HCT116 (cell line): ENCODE data around the gene TAB3. TPM values are rescaled to one million over a fixed set of nuclear protein-coding genes. Genes with fewer than 3 reads are reported as not detected.

ENCODE experiments used
- ATAC-seq: fragments of 200-7000 bp; cut with Tn5 transposase; 2 replicates; pipeline ENCODE4 v1.9.1; 2020; ENCODE audit warnings: mild to moderate bottlenecking, moderate library complexity
- BruUV-seq: library from RNA; stranded (reverse); fragments of 400-500 nt; replicated peaks from 2 replicates; lab custom pipeline; 2021; lab: Mats Ljungman, UMichigan
- CTCF ChIA-PET: fragments of 300-600 bp; sonication (Branson Sonifier 250); formaldehyde crosslinking; loops from one replicate; lab custom pipeline; 2021; ENCODE audit warnings: antibody characterized with exemption; lab: Charles Lee
- POLR2A ChIA-PET: fragments of 300-600, 350-600 bp; sonication (Branson Sonifier 250); formaldehyde crosslinking; loops from one replicate; lab custom pipeline; 2021; ENCODE audit warnings: antibody characterized with exemption; lab: Charles Lee
- RAD21 ChIA-PET, 2 experiments: fragments of 300-600 bp; sonication (Branson Sonifier 250); formaldehyde crosslinking; loops; one replicate each; lab custom pipeline; 2023; ENCODE audit warnings: low total read pairs in 2 of 2; ENCODE audit not compliant: uncharacterized antibody in 2 of 2, unreplicated experiment in 2 of 2, low non-redundant PET in 1 of 2; lab: Charles Lee
- DNase-seq: peaks from one replicate; pipeline ENCODE4 v3.0.0-alpha.2; 2010; ENCODE audit warnings: low read depth, low spot score
- H2AFZ ChIP-seq: fragments of 200-600 bp; shearing (Covaris generic), sonication (generic); 2 replicates; pipeline ENCODE4 v1.6.1; 2017; ENCODE audit warnings: low read depth, mixed run types, mixed read lengths, antibody characterized with exemption, low read length; ENCODE audit not compliant: poor library complexity, severe bottlenecking
- H3K27ac ChIP-seq: 2 replicates; pipeline ENCODE4 v1.5.1; 2012; ENCODE audit warnings: low read depth, low read length
- H3K27me3 ChIP-seq: fragments of 200-600 bp; sonication (generic); 2 replicates; pipeline ENCODE4 v1.6.1; 2016; ENCODE audit warnings: mixed run types, low read length, mixed read lengths; ENCODE audit not compliant: insufficient read depth
- H3K36me3 ChIP-seq, 2 experiments: fragments of 200-500 bp in 1 of 2; fragments of 200-600 bp in 1 of 2; sonication (Bioruptor generic) in 1 of 2; sonication (generic) in 1 of 2; 2 replicates each; pipeline versions ENCODE4 v1.5.1 to v1.6.1; 2014 to 2016; ENCODE audit warnings: low read length in 2 of 2, inconsistent platforms in 1 of 2, mixed read lengths in 1 of 2, mixed run types in 1 of 2; ENCODE audit not compliant: insufficient read depth in 2 of 2, control insufficient read depth in 1 of 2
- H3K4me1 ChIP-seq, 2 experiments: fragments of 200-600 bp in 1 of 2; sonication (generic) in 1 of 2; 2 replicates each; pipeline versions ENCODE4 v1.5.1 to v1.6.1; 2012 to 2017; ENCODE audit warnings: low read length in 2 of 2, inconsistent platforms in 1 of 2, mild to moderate bottlenecking in 1 of 2, mixed read lengths in 1 of 2, mixed run types in 1 of 2, moderate library complexity in 1 of 2; ENCODE audit not compliant: insufficient read depth in 2 of 2, control insufficient read depth in 1 of 2
- H3K4me2 ChIP-seq: fragments of 200-600 bp; sonication (generic); 2 replicates; pipeline ENCODE4 v1.6.1; 2017; ENCODE audit warnings: mixed run types, low read length, mixed read lengths
- H3K4me3 ChIP-seq, 2 experiments: fragments of 200-600 bp in 1 of 2; sonication (generic) in 1 of 2; replicated peaks in 1 of 2; 2 replicates each; pipeline ENCODE4 v1.5.1; 2011 to 2016; ENCODE audit warnings: low read length in 2 of 2, control low read depth in 1 of 2, low read depth in 1 of 2, mild to moderate bottlenecking in 1 of 2, mixed read lengths in 1 of 2, mixed run types in 1 of 2
- H3K79me2 ChIP-seq: fragments of 200-600 bp; sonication (generic); 2 replicates; pipeline ENCODE4 v1.6.1; 2017; ENCODE audit warnings: mild to moderate bottlenecking, mixed run types, low read length, moderate library complexity, mixed read lengths; ENCODE audit not compliant: insufficient read depth
- H3K9ac ChIP-seq: fragments of 200-600 bp; sonication (generic); 2 replicates; pipeline ENCODE4 v1.6.1; 2016; ENCODE audit warnings: low read length, mixed read lengths
- H3K9me2 ChIP-seq: fragments of 200-600 bp; sonication (generic), shearing (Covaris generic); 2 replicates; pipeline ENCODE4 v1.6.1; 2017; ENCODE audit warnings: mixed run types, mild to moderate bottlenecking, moderate library complexity; ENCODE audit not compliant: insufficient read depth
- H3K9me3 ChIP-seq, 2 experiments: fragments of 200-500 bp in 1 of 2; fragments of 200-600 bp in 1 of 2; sonication (Bioruptor generic) in 1 of 2; sonication (generic) in 1 of 2; 2 replicates each; pipeline ENCODE4 v1.6.1; 2014 to 2017; ENCODE audit warnings: low read length in 2 of 2, mixed read lengths in 2 of 2, inconsistent platforms in 1 of 2, low read depth in 1 of 2, mild to moderate bottlenecking in 1 of 2, mixed run types in 1 of 2, moderate library complexity in 1 of 2; ENCODE audit not compliant: control insufficient read depth in 1 of 2, insufficient read depth in 1 of 2
- H4K20me1 ChIP-seq: fragments of 200-600 bp; sonication (generic), shearing (Covaris generic); 2 replicates; pipeline ENCODE4 v1.6.1; 2017; ENCODE audit warnings: mixed run types, mild to moderate bottlenecking, moderate library complexity; ENCODE audit not compliant: insufficient read depth
- ATF3 ChIP-seq: IDR thresholded peaks from 2 replicates; pipeline ENCODE4 v1.6.1; 2012
- CBX3 ChIP-seq: IDR thresholded peaks from 2 replicates; pipeline ENCODE4 v1.6.1; 2012; ENCODE audit warnings: low read depth
- CTCF ChIP-seq, 3 experiments: fragments of 200-600 bp in 1 of 3; sonication (generic) in 1 of 3; IDR thresholded peaks in 2 of 3; conservative IDR thresholded peaks in 1 of 3; 2 replicates each; pipeline ENCODE4 v1.5.1; 2012 to 2017; ENCODE audit warnings: low read depth in 2 of 3, low read length in 2 of 3, antibody characterized with exemption in 1 of 3, borderline replicate concordance in 1 of 3, control low read depth in 1 of 3, mild to moderate bottlenecking in 1 of 3, mixed read lengths in 1 of 3, mixed run types in 1 of 3, moderate library complexity in 1 of 3; ENCODE audit not compliant: insufficient read depth in 1 of 3
- EGR1 ChIP-seq: IDR thresholded peaks from 2 replicates; pipeline ENCODE4 v1.6.1; 2012; ENCODE audit warnings: low read depth
- ELF1 ChIP-seq: IDR thresholded peaks from 2 replicates; pipeline ENCODE4 v1.6.1; 2012; ENCODE audit warnings: low read depth, borderline replicate concordance
- JUND ChIP-seq: IDR thresholded peaks from 2 replicates; pipeline ENCODE4 v1.6.1; 2012
- POLR2AphosphoS5 ChIP-seq: IDR thresholded peaks from 2 replicates; pipeline ENCODE4 v1.6.1; 2011; ENCODE audit warnings: mild to moderate bottlenecking, low read depth, low read length, moderate library complexity
- SP1 ChIP-seq: IDR thresholded peaks from 2 replicates; pipeline ENCODE4 v1.6.1; 2012; ENCODE audit warnings: low read depth
- TCF7L2 ChIP-seq: IDR thresholded peaks from 2 replicates; pipeline ENCODE4 v1.7.0; 2011; ENCODE audit warnings: borderline replicate concordance, inconsistent platforms; ENCODE audit not compliant: insufficient read depth, insufficient read length; ENCODE audit errors: extremely low read depth
- YY1 ChIP-seq: IDR thresholded peaks from 2 replicates; pipeline ENCODE4 v1.6.1; 2011; ENCODE audit warnings: low read length, low read depth, moderate library complexity, mild to moderate bottlenecking; ENCODE audit not compliant: insufficient replicate concordance; ENCODE audit errors: extremely low read depth
- ZNF274 ChIP-seq: fragments of 200-500 bp; sonication (Bioruptor generic); IDR thresholded peaks from 2 replicates; pipeline ENCODE4 v1.6.1; 2014; ENCODE audit warnings: mild to moderate bottlenecking, low read depth, low read length, inconsistent platforms
- intact Hi-C: fragments of 100-400 bp; cut with micrococcal nuclease; formaldehyde crosslinking; loops from 2 replicates; pipeline ENCODE4 v1.10.0; 2022
- total RNA-seq: library from RNA; stranded (reverse); gene quantifications from one replicate; pipeline ENCODE4 v1.2.1, GENCODE V29; 2021; ENCODE audit not compliant: unreplicated experiment

TAB3 gene
- total RNA-seq, 1 experiment from 2014 or later: 11.2 TPM

GRCh38 chrX:30930679-30931078 is 41.6 kb upstream of the TAB3 start:
- ChIA-PET CTCF (no interaction called here), POLR2A (no interaction called here), RAD21 (no interaction called here)
- H3K79me2 ChIP-seq: no peaks in the 10 kb centered on the region
- H3K9me2 ChIP-seq: no peaks in the 10 kb centered on the region
- H3K27ac ChIP-seq: no peak overlapping the region
- ATAC-seq: no peak
- H3K9me3 ChIP-seq: no peaks in the 10 kb centered on the region
- no peaks in the 10 kb centered on the region for H3K36me3 ChIP-seq
- H3K4me3 ChIP-seq: no peak overlapping the region
- H4K20me1 ChIP-seq: no peaks in the 10 kb centered on the region
- no TSS peak for BruUV-seq
- TF ChIP-seq TCF7L2 (no peak), YY1 (no peak), POLR2AphosphoS5 (no peak), CBX3 (no peak), SP1 (no peak), ATF3 (no peak), JUND (no peak), ELF1 (no peak), CTCF (IDR thresholded peaks at IDR 0.05 in 2 of 3, conservative IDR thresholded peaks at IDR 0.05 in 1 of 3; ENCODE audit: borderline replicate concordance in 1 of 3, insufficient read depth in 1 of 3, low read depth in 2 of 3, low read length in 2 of 3) (no peak), EGR1 (no peak), ZNF274 (no peak)
- H3K27me3 ChIP-seq: no peaks in the 10 kb centered on the region
- H3K9ac ChIP-seq: no peak overlapping the region
- no peak overlapping the region for H2AFZ ChIP-seq
- no peaks in the 10 kb centered on the region for H3K4me1 ChIP-seq
- DNase-seq: no peak
- intact Hi-C loops: no loop called here
- no peak overlapping the region for H3K4me2 ChIP-seq
